IMR-90 (cell line): ENCODE data around the gene OR4K2. TPM values are rescaled to one million over a fixed set of nuclear protein-coding genes. Genes with fewer than 3 reads are reported as not detected.

Source experiments
- ATAC-seq: fragments of 200-7000 bp; cut with Tn5 transposase; 2 replicates; pipeline ENCODE4 v1.9.1; 2020; ENCODE audit warnings: low read depth, mild to moderate bottlenecking, moderate library complexity
- BruUV-seq: library from RNA; stranded (reverse); fragments of 400-500 nt; replicated peaks from 2 replicates; lab custom pipeline; 2021; lab: Mats Ljungman, UMichigan
- CTCF ChIA-PET: fragments of 300-600 bp; formaldehyde crosslinking; extraction: SDS; loops from one replicate; lab custom pipeline; 2021; ENCODE audit warnings: antibody characterized with exemption; lab: Yijun Ruan, JAX
- POLR2A ChIA-PET: fragments of 300-600 bp; sonication (Branson Sonifier 250); formaldehyde crosslinking; loops from one replicate; lab custom pipeline; 2022; ENCODE audit warnings: antibody characterized with exemption; ENCODE audit not compliant: unreplicated experiment; lab: Charles Lee
- DNase-seq: peaks from one replicate; pipeline ENCODE4 v3.0.0; 2013
- H2AFZ ChIP-seq: replicated peaks from 2 replicates; pipeline ENCODE3; 2013; ENCODE audit warnings: low read length, mild to moderate bottlenecking; ENCODE audit not compliant: poor library complexity
- H2AK5ac ChIP-seq: 2 replicates; pipeline ENCODE4 v1.6.1; 2013; ENCODE audit warnings: low read depth, low read length, inconsistent platforms
- H2AK9ac ChIP-seq: replicated peaks from 2 replicates; pipeline ENCODE3; 2013; ENCODE audit warnings: mild to moderate bottlenecking, low read depth, low read length, moderate library complexity; ENCODE audit not compliant: poor library complexity
- H2BK120ac ChIP-seq: 2 replicates; pipeline ENCODE4 v1.6.1; 2013; ENCODE audit warnings: low read depth, low read length, inconsistent platforms
- H2BK15ac ChIP-seq: 3 replicates; pipeline ENCODE4 v1.6.1; 2013; ENCODE audit warnings: low read depth, low read length, inconsistent platforms
- H2BK20ac ChIP-seq: 2 replicates; pipeline ENCODE4 v1.6.1; 2013; ENCODE audit warnings: low read depth, mild to moderate bottlenecking, inconsistent platforms, low read length, moderate library complexity
- H2BK5ac ChIP-seq: 2 replicates; pipeline ENCODE4 v1.6.1; 2013; ENCODE audit warnings: mild to moderate bottlenecking, low read depth, low read length, inconsistent platforms; ENCODE audit not compliant: poor library complexity, severe bottlenecking
- H3K14ac ChIP-seq: replicated peaks from 2 replicates; pipeline ENCODE4 v1.6.1; 2013; ENCODE audit warnings: low read depth, low read length, inconsistent platforms
- H3K18ac ChIP-seq: 2 replicates; pipeline ENCODE4 v1.6.1; 2013; ENCODE audit warnings: low read depth, low read length, control low read depth
- H3K23ac ChIP-seq: 2 replicates; pipeline ENCODE4 v1.6.1; 2013; ENCODE audit warnings: low read depth, low read length, inconsistent platforms
- H3K27ac ChIP-seq: 2 replicates; pipeline ENCODE4 v1.5.1; 2013; ENCODE audit warnings: mild to moderate bottlenecking, control low read depth, low read length; ENCODE audit not compliant: insufficient read depth
- H3K27me3 ChIP-seq: 2 replicates; pipeline ENCODE4 v1.6.1; 2013; ENCODE audit warnings: low read length; ENCODE audit not compliant: control insufficient read depth, insufficient read depth
- H3K36me3 ChIP-seq: 2 replicates; pipeline ENCODE4 v1.6.1; 2013; ENCODE audit warnings: low read length, mixed read lengths; ENCODE audit not compliant: control insufficient read depth, insufficient read depth
- H3K4ac ChIP-seq: 2 replicates; pipeline ENCODE4 v1.6.1; 2013; ENCODE audit warnings: low read depth, low read length, inconsistent platforms
- H3K4me1 ChIP-seq: 2 replicates; pipeline ENCODE4 v1.6.1; 2013; ENCODE audit warnings: low read length, mixed read lengths; ENCODE audit not compliant: control insufficient read depth, insufficient read depth
- H3K4me2 ChIP-seq: 2 replicates; pipeline ENCODE4 v1.6.1; 2013; ENCODE audit warnings: low read depth, mild to moderate bottlenecking, control low read depth, low read length, moderate library complexity
- H3K4me3 ChIP-seq: 2 replicates; pipeline ENCODE4 v1.5.1; 2013; ENCODE audit warnings: low read depth, mild to moderate bottlenecking, control low read depth, low read length, moderate library complexity; ENCODE audit not compliant: insufficient read depth
- H3K56ac ChIP-seq: 2 replicates; pipeline ENCODE4 v1.6.1; 2013; ENCODE audit warnings: low read length, inconsistent platforms; ENCODE audit not compliant: insufficient read depth; ENCODE audit errors: extremely low read depth
- H3K79me1 ChIP-seq, 2 experiments: 2 replicates each; pipeline ENCODE4 v1.6.1; 2013; ENCODE audit warnings: low read length in 2 of 2, inconsistent platforms in 1 of 2, low read depth in 1 of 2
- H3K9ac ChIP-seq: 2 replicates; pipeline ENCODE4 v1.6.1; 2013; ENCODE audit warnings: low read depth, low read length, control low read depth
- H3K9me1 ChIP-seq: 2 replicates; pipeline ENCODE4 v1.6.1; 2013; ENCODE audit warnings: low read length, inconsistent platforms; ENCODE audit not compliant: insufficient read depth
- H3K9me3 ChIP-seq: 2 replicates; pipeline ENCODE4 v1.6.1; 2013; ENCODE audit warnings: low read length; ENCODE audit not compliant: control insufficient read depth, insufficient read depth
- H4K20me1 ChIP-seq: 2 replicates; pipeline ENCODE4 v1.6.1; 2013; ENCODE audit warnings: low read length, inconsistent platforms; ENCODE audit not compliant: insufficient read depth
- H4K5ac ChIP-seq: 2 replicates; pipeline ENCODE4 v1.6.1; 2013; ENCODE audit warnings: mild to moderate bottlenecking, low read depth, low read length, control low read depth
- H4K8ac ChIP-seq, 2 experiments: 2 replicates each; pipeline ENCODE4 v1.6.1; 2013; ENCODE audit warnings: low read depth in 2 of 2, low read length in 2 of 2, control low read depth in 1 of 2, inconsistent platforms in 1 of 2
- H4K91ac ChIP-seq: 2 replicates; pipeline ENCODE4 v1.6.1; 2013; ENCODE audit warnings: low read depth, low read length, inconsistent platforms; ENCODE audit not compliant: insufficient read depth
- BHLHE40 ChIP-seq: fragments of 150-350 bp; IDR thresholded peaks from 2 replicates; pipeline ENCODE4 v1.6.1; 2016; ENCODE audit warnings: mild to moderate bottlenecking, low read depth, low read length
- CEBPB ChIP-seq: IDR thresholded peaks from 2 replicates; pipeline ENCODE4 v1.6.1; 2012; ENCODE audit warnings: low read depth, low read length, improper control_type of control experiment
- NFE2L2 ChIP-seq: fragments of 150-350 bp; IDR thresholded peaks from 2 replicates; pipeline ENCODE4 v1.6.1; 2016; ENCODE audit warnings: low read depth, mild to moderate bottlenecking, low read length
- WGBS, 2 experiments: methylation state at CpG; one replicate each; pipeline versions ENCODE4 v1.1.5 to v1.1.7; 2013; ENCODE audit warnings: missing lambda C conversion rate in 2 of 2; ENCODE audit not compliant: insufficient read length in 1 of 2; ENCODE audit errors: extremely low coverage in 2 of 2; 5-methylcytosine and 5-hydroxymethylcytosine counted together
- dilution Hi-C: fragments of 300-500 bp; cut with HindIII; formaldehyde crosslinking; loops from one replicate; pipeline ENCODE4 v1.14.3; 2018; ENCODE audit warnings: low sequenced_read_pairs; ENCODE audit not compliant: unreplicated experiment
- in situ Hi-C: fragments of 300-500 bp; cut with MboI; formaldehyde crosslinking; loops from 3 replicates; pipeline ENCODE4 v1.14.3; 2019; ENCODE audit warnings: low sequenced_read_pairs, inconsistent platforms, mixed read lengths
- intact Hi-C: fragments of 100-400 bp; cut with micrococcal nuclease; formaldehyde crosslinking; loops from 2 replicates; pipeline ENCODE4 v1.10.0; 2022
- polyA plus RNA-seq, 3 experiments: library from polyadenylated mRNA; depleted of rRNA; stranded (reverse); fragments of >200 nt; gene quantifications; 2 replicates each; pipeline ENCODE4 v1.2.3, GENCODE V29; 2012; ENCODE audit warnings: low replicate concordance in 1 of 3
- total RNA-seq: library from RNA; depleted of rRNA; stranded (reverse); fragments of >200 nt; gene quantifications from 2 replicates; pipeline ENCODE4 v1.2.3, GENCODE V29; 2012
- TF ChIP-seq, protein P1 (sequence below): fragments of 150-350 bp; IDR thresholded peaks from 2 replicates; pipeline ENCODE4 v1.6.1; 2017; ENCODE audit warnings: mild to moderate bottlenecking, antibody characterized with exemption, low read length, low read depth

Gene OR4K2
- total and polyA plus RNA-seq, 2 of the 4 experiments (the other 2 are of a cell fraction): not detected

DNA sequence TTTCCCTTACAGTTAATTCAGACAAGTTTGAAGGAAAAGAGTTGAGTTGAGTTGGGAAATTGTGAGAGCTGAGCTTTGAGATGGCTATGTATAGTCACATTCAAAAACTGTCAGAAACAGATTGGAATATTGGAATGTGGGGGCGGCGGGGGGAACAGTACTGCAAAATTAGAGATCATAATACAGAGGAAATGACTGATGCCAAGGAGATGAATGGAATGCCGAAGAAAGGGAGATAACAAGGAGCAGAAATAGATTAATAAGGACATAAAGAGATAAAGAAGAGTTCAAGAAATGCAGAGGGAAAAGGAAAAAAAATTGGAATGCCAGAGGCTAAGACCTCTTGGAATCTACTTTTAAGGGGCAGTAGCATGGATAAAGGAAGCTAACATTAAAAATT, 42.3 kb downstream of the OR4K2 start:
- Histone ChIP-seq H3K79me1 (no peaks in the 10 kb centered on the region), H3K4ac (no peak overlapping the region), H4K5ac (no peak overlapping the region), H2BK120ac (no peak overlapping the region), H2BK15ac (no peak overlapping the region), H2BK20ac (no peak overlapping the region), H2BK5ac (no peak overlapping the region), H3K27me3 (no peaks in the 10 kb centered on the region), H2AK9ac (no peak overlapping the region), H2AFZ (no peak overlapping the region), H4K91ac (no peak overlapping the region), H4K8ac (no peak overlapping the region), H3K4me1 (no peaks in the 10 kb centered on the region), H3K9me1 (no peaks in the 10 kb centered on the region), H3K18ac (no peak overlapping the region), H3K4me3 (no peak overlapping the region), H3K23ac (no peak overlapping the region), H3K36me3 (no peaks in the 10 kb centered on the region), H3K14ac (no peak overlapping the region), H3K9ac (no peak overlapping the region), H4K20me1 (no peaks in the 10 kb centered on the region), H3K4me2 (no peak overlapping the region), H3K9me3 (peaks cover 19% of the 10 kb centered on the region), H2AK5ac (no peak overlapping the region), H3K27ac (no peak overlapping the region), H3K56ac (no peak overlapping the region)
- WGBS, 2 experiments: 34% methylated on average over 3 of the region's 3 CpGs; no CpG with 5 or more reads in 1 of the 2 experiments
- in situ Hi-C loops (no loop called here), intact Hi-C loops (loop anchor here (5.0 kb wide), 1 partner anchor 35 kb away; no protein-coding TSS in a partner anchor), dilution Hi-C loops (no loop called here)
- BruUV-seq: no TSS peak
- no peak for DNase-seq
- TF ChIP-seq CEBPB (no peak), BHLHE40 (no peak), NFE2L2 (no peak)
- TF ChIP-seq, protein P1, sequence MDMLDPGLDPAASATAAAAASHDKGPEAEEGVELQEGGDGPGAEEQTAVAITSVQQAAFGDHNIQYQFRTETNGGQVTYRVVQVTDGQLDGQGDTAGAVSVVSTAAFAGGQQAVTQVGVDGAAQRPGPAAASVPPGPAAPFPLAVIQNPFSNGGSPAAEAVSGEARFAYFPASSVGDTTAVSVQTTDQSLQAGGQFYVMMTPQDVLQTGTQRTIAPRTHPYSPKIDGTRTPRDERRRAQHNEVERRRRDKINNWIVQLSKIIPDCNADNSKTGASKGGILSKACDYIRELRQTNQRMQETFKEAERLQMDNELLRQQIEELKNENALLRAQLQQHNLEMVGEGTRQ: no peak
- POLR2A ChIA-PET: no interaction called here
- CTCF ChIA-PET: no interaction called here
- ATAC-seq: no peak
